HEK293 (cell line): ENCODE results near the gene STX18.

Experiments
- ZNF785 ChIP-seq: fragments of 450-650 bp; formaldehyde crosslinking; IDR thresholded peaks from 2 replicates; pipeline ENCODE4 v1.5.1; 2016; ENCODE audit warnings: missing biosample characterization, missing genetic modification characterization
- TF ChIP-seq, protein P1 (sequence below): fragments of 450-650 bp; formaldehyde crosslinking; IDR thresholded peaks from 2 replicates; pipeline ENCODE4 v1.5.1; 2016; ENCODE audit warnings: missing biosample characterization, missing genetic modification characterization

DNA sequence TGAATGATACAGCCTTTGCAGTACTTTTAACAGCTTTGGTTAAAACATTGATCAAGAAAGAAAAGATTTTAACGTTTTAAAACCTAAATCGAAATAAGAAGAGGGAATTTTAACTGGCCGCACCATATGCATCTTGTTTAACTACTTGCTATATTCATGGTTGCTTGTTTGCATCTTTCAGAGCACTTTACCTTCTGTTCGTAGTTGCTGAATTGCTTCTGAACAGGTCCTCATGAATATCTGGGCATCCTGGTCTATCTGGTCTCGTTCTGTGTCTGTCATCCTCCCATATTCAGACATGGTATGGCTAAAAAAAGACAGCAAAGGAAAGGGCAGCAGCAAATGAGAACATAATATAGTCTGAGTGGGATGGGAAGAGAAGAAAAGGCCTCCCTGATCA lies 82.7 kb downstream of the STX18 start:
- TF ChIP-seq ZNF785 (tag by site-specific recombination), result no peak
- TF ChIP-seq, protein P1, sequence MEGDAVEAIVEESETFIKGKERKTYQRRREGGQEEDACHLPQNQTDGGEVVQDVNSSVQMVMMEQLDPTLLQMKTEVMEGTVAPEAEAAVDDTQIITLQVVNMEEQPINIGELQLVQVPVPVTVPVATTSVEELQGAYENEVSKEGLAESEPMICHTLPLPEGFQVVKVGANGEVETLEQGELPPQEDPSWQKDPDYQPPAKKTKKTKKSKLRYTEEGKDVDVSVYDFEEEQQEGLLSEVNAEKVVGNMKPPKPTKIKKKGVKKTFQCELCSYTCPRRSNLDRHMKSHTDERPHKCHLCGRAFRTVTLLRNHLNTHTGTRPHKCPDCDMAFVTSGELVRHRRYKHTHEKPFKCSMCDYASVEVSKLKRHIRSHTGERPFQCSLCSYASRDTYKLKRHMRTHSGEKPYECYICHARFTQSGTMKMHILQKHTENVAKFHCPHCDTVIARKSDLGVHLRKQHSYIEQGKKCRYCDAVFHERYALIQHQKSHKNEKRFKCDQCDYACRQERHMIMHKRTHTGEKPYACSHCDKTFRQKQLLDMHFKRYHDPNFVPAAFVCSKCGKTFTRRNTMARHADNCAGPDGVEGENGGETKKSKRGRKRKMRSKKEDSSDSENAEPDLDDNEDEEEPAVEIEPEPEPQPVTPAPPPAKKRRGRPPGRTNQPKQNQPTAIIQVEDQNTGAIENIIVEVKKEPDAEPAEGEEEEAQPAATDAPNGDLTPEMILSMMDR, result no peak
